Measurements from ENCODE around the gene GNB1L.

DNA sequence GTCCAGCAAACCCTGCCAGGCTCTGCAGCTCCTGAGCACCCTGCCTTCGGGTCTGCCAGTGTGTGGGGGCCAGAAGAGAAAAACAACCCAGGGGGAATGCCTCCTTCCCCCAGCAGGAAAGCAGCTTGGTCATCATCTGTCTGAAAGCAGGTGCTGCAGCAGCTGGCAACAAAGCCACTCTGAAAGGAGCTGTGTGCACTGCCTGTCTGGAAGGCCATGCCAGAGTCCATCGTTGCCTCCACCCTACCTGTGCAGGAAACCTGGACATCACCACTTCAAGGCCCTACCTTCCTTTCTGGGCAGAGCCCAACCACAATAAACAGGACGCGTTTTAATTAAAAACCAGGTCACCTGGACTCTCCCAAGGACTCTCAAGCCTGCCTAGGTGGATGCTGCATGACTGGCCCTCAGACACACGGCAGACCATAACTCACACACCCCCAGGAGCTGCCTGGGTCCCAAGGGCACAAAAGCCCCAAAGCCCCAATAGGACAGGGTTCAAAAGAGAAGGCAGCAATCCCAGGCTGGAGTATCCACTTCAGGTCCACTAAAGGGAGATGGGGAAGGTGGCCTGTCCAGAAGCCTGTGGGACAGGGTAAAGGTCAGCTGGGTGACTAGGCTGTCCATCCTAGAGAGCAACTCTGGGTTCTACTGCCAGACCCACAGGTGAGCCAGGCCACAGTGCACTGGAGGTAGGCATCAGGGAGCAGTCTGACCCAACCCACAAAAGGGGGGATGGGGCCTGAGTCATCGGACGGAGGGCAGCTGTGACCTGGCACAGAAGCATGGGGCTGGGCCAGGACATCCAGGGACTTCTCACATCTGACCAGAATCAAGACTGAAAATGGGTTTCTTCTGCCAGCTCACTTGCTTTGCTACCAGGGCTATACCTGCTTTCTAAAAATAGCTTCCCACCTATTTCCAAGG, 6.1 kb downstream of the GNB1L start:
- TF ChIP-seq, protein P1, sequence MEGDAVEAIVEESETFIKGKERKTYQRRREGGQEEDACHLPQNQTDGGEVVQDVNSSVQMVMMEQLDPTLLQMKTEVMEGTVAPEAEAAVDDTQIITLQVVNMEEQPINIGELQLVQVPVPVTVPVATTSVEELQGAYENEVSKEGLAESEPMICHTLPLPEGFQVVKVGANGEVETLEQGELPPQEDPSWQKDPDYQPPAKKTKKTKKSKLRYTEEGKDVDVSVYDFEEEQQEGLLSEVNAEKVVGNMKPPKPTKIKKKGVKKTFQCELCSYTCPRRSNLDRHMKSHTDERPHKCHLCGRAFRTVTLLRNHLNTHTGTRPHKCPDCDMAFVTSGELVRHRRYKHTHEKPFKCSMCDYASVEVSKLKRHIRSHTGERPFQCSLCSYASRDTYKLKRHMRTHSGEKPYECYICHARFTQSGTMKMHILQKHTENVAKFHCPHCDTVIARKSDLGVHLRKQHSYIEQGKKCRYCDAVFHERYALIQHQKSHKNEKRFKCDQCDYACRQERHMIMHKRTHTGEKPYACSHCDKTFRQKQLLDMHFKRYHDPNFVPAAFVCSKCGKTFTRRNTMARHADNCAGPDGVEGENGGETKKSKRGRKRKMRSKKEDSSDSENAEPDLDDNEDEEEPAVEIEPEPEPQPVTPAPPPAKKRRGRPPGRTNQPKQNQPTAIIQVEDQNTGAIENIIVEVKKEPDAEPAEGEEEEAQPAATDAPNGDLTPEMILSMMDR (IDR thresholded peaks at IDR 0.05) = no peak
- TF ChIP-seq EZH2 (IDR thresholded peaks at IDR 0.05) = no peak

All from neural progenitor cell (in vitro differentiated cells).